GM18858 (cell line): ENCODE data around the gene HACD2.

Experiments
- ATAC-seq: cut with Tn5 transposase; IDR thresholded peaks from one replicate; pipeline ENCODE4 v1.9.1; 2021; ENCODE audit not compliant: unreplicated experiment

The HACD2 gene

GRCh38 chr3:123584988-123585937, at the start of gene HACD2:
Gene HACD2 (minus strand): TSS chr3:123585053. CDS start chr3:123585027, 26 bp downstream.
- ATAC-seq: peak; percentile 82

- ATAC-seq: no peak
These were observed 49.5 kb upstream of the HACD2 start for GRCh38 chr3:123634149-123635051.

GRCh38 chr3:123633530-123633929, 48.7 kb upstream of the HACD2 start:
- no peak for ATAC-seq

- no peak for ATAC-seq
These were observed 47.4 kb upstream of the HACD2 start for GRCh38 chr3:123632161-123632655.

GRCh38 chr3:123629747-123630047, 44.8 kb upstream of the HACD2 start:
- ATAC-seq: no peak

GRCh38 chr3:123628996-123629746, 44.3 kb upstream of the HACD2 start:
- ATAC-seq: no peak

- no peak for ATAC-seq
These were observed 43.1 kb upstream of the HACD2 start for GRCh38 chr3:123627673-123628670.

- ATAC-seq: no peak
These were observed 42.0 kb upstream of the HACD2 start for GRCh38 chr3:123626881-123627280.

- no peak for ATAC-seq
These were observed 39.4 kb upstream of the HACD2 start for GRCh38 chr3:123624302-123624701.

GRCh38 chr3:123623346-123623880, 38.6 kb upstream of the HACD2 start:
- no peak for ATAC-seq

GRCh38 chr3:123622766-123623165, 37.9 kb upstream of the HACD2 start:
- ATAC-seq: no peak

GRCh38 chr3:123621850-123622189, 37.0 kb upstream of the HACD2 start:
- no peak for ATAC-seq

- no peak for ATAC-seq
These were observed 36.5 kb upstream of the HACD2 start for GRCh38 chr3:123621186-123621849.

- ATAC-seq: no peak
These were observed 35.5 kb upstream of the HACD2 start for GRCh38 chr3:123620343-123620742.

- no peak for ATAC-seq
These were observed 34.1 kb upstream of the HACD2 start for GRCh38 chr3:123618768-123619484.

GRCh38 chr3:123618076-123618708, 33.3 kb upstream of the HACD2 start:
- ATAC-seq: no peak

GRCh38 chr3:123616593-123616992, 31.7 kb upstream of the HACD2 start:
- no peak for ATAC-seq

GRCh38 chr3:123613543-123613942, 28.7 kb upstream of the HACD2 start:
- no peak for ATAC-seq
